ENCODE data around the gene RIBC2.

DNA sequence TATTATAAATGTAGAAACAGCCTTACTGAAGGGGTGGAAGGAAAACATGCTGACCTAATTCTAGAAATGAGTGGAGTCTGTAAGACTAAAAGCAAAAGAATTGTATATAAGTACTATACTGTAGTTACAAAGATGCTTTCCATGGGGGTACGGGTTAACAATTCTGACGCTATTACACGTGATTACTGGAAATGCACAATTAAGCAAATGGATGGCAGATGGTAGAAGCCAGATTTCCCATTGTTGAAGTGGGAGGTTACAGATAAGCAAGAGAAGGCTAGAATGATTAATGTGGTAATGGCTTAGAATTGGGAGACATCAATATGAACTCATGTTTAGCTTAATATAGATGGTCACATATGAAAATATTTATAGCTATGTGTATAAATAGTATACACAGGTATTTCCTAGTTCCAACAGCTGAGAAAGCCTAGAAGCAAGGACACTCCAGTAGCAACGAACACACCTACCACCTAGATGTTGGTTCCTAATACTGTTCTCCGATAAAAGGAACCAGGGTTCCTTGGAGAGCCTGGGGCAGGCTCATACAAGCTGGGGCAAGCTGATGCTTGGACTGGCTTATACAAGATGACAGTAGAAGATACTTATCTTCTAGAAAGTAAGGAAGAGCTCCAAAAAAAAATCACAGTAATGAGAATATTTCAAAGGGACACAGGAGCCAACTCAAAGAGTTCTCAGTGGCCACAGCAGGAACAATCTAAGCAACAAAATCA lies 13.6 kb upstream of the RIBC2 start:
- TF ChIP-seq, protein P1, sequence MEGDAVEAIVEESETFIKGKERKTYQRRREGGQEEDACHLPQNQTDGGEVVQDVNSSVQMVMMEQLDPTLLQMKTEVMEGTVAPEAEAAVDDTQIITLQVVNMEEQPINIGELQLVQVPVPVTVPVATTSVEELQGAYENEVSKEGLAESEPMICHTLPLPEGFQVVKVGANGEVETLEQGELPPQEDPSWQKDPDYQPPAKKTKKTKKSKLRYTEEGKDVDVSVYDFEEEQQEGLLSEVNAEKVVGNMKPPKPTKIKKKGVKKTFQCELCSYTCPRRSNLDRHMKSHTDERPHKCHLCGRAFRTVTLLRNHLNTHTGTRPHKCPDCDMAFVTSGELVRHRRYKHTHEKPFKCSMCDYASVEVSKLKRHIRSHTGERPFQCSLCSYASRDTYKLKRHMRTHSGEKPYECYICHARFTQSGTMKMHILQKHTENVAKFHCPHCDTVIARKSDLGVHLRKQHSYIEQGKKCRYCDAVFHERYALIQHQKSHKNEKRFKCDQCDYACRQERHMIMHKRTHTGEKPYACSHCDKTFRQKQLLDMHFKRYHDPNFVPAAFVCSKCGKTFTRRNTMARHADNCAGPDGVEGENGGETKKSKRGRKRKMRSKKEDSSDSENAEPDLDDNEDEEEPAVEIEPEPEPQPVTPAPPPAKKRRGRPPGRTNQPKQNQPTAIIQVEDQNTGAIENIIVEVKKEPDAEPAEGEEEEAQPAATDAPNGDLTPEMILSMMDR (IDR thresholded peaks at IDR 0.05): no peak
- TF ChIP-seq POLR2A (IDR thresholded peaks at IDR 0.05): no peak
